ENCODE data around the gene WWOX. TPM values are rescaled to one million over a fixed set of nuclear protein-coding genes. Genes with fewer than 3 reads are reported as not detected.
A peak's percentile ranks its signal among the peaks of the same experiment; 100 is the strongest.

Gene WWOX
- total and polyA plus RNA-seq, 2 of the 13 experiments (the other 11 are each of a cell fraction or from before 2014, with no cell fraction given) = 9.1 to 37.4 TPM

GRCh38 chr16:78505544-78506366, 406.3 kb downstream of the WWOX start (continued):
- TF ChIP-seq HBP1 (CRISPR knock-in tag; IDR thresholded peaks at IDR 0.05; ENCODE audit: low read depth) (no peak), ZNF597 (CRISPR knock-in tag; IDR thresholded peaks at IDR 0.05) (no peak), SNAPC5 (CRISPR knock-in tag; IDR thresholded peaks at IDR 0.05; ENCODE audit: borderline replicate concordance) (0 out of 2 replicates have a peak, but pooled peaks have one; percentile 0), PBX2 (CRISPR knock-in tag; IDR thresholded peaks at IDR 0.05) (no peak), ZBTB3 (CRISPR knock-in tag; IDR thresholded peaks at IDR 0.05; ENCODE audit: borderline replicate concordance, low read depth) (no peak), DMTF1 (CRISPR knock-in tag; IDR thresholded peaks at IDR 0.05) (no peak), BCL3 (CRISPR knock-in tag; IDR thresholded peaks at IDR 0.05) (peak; percentile 37; the same call in 1 of the 2 replicates), TEF (CRISPR knock-in tag; IDR thresholded peaks at IDR 0.05) (no peak), FOXA1 (IDR thresholded peaks at IDR 0.05) (no peak), FOXA1 (CRISPR knock-in tag; IDR thresholded peaks at IDR 0.05) (no peak), ZBTB26 (CRISPR knock-in tag; IDR thresholded peaks at IDR 0.05; ENCODE audit: borderline replicate concordance) (no peak; the same call in 1 of the 2 replicates), ZNF143 (CRISPR knock-in tag; IDR thresholded peaks at IDR 0.05) (peak; percentile 62), MAF1 (CRISPR knock-in tag; IDR thresholded peaks at IDR 0.05; ENCODE audit: borderline replicate concordance) (no peak), NFIC (IDR thresholded peaks at IDR 0.05; ENCODE audit: low read length) (no peak), SRSF1 (optimal IDR thresholded peaks at IDR 0.05; ENCODE audit: low read depth, low read length) (no peak), SPEN (CRISPR knock-in tag; IDR thresholded peaks at IDR 0.05; ENCODE audit: low read depth) (0 out of 2 replicates have a peak, but pooled peaks have one; percentile 23), KLF6 (CRISPR knock-in tag; IDR thresholded peaks at IDR 0.05) (no peak)
